IPS-11a (cell line): ENCODE results near the gene PIM3.
"Not testable (repeated sequence)": the region's sequence is repeated elsewhere in the genome, so short reads cannot be mapped to it uniquely, and the experiment has no call there.

ENCODE experiments used
- H3K4me3 ChIP-seq: one replicate; pipeline ENCODE4 v1.5.1; 2013; ENCODE audit warnings: low read depth, low read length, control low read depth

The PIM3 gene

DNA sequence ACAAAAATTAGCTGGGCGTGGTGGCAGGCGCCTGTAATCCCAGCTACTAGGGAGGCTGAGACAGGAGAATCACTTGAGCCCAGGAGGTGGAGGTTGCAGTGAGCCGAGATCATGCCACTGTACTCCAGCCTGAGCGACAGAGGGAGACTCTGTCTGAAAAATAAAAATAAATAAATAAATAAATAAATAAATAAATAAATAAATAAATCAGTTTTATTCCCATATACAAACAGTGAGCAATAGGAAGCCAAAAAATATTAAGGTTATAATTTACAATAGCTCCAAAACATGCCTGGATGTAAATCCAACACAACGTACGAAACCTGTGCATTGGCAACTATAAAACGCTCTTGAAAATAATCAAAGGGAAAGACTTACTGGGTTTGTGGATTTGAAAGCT, 21.2 kb downstream of the PIM3 start:
- not testable (repeated sequence) for H3K4me3 ChIP-seq

DNA sequence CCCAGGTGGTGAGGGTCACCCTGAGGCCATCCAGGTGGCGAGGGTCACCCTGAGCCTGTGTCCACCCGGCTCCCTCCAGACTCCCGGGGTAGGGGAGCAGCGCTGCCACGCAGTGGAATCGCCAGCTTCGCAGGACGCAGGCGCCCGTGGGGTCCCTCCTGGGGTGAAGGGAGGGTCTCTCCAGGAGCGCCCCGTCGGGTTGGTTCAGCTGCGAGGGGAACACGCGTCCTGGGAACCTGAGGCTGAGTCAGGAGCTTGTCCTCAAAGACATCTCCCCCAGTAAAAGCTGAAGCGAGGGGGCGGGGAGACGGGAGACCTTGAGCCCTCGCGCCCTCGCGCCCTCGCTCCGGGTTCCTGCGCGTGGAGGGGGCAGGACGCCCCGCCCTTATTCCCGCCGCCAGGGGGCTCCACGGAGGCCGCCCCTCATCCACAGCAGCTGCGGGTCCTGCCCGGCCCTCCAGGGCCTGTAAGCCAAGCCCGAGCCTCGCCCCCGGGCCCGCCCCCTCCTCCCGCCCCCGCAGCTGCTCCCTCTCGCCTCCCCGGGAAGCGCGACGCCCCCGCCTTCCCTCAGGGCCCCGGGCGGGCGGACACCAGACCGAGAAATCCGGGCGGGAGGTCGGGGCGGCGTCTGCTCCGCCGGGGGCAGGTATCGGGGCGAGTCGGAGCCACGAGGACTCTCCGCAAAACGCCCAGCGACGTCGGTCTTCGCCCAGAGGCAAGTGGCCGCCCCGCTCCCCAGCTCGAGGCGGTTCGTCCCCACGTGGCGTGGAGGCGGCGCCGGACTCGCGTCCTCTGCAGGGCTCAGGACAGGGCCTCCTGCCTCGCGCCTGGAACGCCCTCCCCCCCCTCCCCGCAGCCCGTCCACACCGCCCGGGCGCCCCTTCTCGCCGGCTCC, 22.8 kb downstream of the PIM3 start:
- H3K4me3 ChIP-seq: no peak overlapping the region

DNA sequence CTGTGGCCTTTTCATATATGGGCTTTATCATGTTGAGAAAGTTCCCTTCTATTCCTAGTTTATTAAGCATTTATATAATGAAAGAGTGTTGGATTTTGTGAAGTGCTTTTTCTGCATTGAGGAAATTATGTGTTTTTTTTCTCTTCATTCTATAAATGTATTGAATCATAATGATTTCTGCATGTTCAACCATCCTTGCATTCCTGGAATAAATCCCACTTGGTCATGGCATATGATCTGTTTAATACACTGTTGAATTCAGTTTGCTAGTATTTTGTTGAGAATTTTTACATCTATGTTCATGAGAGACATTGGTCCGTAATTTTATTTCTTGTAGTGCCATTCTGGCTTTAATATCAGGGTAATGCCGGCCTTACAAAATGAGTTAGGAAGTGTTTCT, 25.8 kb downstream of the PIM3 start:
- no peak overlapping the region for H3K4me3 ChIP-seq

DNA sequence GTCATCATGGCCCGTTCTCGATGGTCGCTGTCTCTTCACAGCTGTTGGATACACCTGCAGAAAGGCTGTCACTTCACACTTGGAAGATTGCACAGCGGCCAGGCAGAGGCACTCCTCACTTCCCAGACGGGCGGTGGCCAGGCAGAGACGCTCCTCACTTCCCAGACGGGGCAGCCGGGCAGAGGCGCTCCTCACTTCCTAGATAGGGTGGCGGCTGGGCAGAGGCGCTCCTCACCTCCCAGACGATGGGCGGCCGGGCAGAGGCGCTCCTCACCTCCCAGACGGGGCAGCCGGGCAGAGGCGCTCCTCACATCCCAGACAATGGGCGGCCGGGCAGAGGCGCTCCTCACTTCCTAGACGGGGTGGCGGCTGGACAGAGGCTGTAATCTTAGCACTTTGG, 29.3 kb downstream of the PIM3 start:
- not testable (repeated sequence) for H3K4me3 ChIP-seq

DNA sequence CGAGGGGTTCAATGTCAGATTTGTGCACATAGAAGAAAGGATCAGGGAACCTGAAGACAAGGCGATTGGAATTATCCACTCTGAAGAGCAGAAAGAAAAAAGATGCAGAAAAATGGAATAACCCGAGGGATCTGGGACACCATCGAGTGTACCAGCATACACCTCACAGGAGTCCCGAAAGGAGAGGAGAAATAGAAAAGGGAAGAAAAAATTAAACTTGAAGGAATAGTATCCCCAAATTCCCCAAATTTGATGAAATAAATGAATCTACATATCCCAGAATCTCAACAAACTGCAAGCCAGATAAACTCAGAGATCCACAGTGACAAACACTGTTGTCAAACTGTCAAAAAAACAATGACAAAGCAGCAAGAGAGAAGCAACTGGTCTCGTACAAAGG, 30.6 kb downstream of the PIM3 start:
- no peak overlapping the region for H3K4me3 ChIP-seq

DNA sequence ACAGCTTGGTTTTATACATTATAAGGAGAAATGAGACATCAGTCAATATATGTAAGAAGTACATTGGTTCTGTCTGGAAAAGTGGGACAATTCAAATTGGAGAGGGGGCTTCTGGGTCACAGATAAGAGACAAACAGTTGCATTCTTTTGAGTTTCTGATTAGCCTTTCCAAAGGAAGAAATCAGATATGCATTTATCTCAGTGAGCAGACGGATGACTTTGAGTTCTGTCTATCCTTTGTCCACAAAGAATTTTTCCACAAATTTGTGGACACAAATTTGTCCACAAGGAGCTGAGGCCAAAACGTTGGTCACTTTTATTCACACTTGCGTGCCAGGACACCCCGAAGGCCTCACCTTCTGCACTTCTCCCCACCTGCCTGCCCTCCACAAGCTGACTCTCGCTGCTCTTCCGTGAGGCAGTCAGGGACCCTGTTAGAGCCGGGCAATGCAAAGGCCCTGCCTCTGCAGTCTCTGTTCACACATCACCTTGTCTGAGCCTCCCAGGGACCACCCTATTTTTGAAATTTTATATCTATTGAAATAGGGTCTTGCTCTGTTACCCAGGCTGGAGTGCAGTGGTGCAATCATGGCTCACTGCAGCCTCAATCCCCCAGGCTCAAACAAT, 31.4 kb downstream of the PIM3 start:
- no peak overlapping the region for H3K4me3 ChIP-seq

DNA sequence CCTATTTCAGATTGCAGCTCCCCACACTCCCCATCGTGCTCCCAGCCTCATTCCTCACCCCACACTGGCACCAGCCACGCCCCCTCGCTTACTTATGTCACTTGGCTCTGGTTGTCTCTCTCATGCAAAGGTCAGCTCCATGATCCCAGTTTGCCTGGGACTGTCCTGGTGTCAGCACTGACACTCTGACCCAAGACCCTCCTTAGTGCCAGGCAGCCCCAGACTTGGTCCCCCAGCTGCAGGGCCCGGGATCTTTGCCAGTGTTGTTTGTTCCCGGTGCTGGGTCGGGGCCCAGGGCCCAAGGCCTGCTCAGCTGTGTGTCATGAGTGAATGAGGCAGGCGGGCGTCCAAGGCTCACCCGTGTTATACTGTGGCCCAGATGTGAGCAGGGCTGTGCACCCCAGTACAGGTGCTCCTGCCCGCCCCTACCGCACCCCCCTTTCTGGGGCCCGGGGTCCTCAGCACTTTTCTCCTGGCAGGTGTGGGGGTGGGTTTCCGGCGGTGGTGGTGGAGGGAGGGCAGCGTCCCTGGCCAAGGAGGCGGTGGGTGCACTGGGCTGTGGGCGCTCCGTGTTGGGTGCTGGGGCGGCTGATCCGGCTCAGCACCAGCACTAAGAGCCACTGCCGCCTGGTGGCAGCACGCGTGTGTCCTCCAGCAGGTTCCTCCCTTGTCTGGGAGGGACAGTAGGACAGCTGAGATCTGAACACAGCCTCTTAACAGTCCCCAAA, 32.5 kb downstream of the PIM3 start:
- H3K4me3 ChIP-seq: no peak overlapping the region

DNA sequence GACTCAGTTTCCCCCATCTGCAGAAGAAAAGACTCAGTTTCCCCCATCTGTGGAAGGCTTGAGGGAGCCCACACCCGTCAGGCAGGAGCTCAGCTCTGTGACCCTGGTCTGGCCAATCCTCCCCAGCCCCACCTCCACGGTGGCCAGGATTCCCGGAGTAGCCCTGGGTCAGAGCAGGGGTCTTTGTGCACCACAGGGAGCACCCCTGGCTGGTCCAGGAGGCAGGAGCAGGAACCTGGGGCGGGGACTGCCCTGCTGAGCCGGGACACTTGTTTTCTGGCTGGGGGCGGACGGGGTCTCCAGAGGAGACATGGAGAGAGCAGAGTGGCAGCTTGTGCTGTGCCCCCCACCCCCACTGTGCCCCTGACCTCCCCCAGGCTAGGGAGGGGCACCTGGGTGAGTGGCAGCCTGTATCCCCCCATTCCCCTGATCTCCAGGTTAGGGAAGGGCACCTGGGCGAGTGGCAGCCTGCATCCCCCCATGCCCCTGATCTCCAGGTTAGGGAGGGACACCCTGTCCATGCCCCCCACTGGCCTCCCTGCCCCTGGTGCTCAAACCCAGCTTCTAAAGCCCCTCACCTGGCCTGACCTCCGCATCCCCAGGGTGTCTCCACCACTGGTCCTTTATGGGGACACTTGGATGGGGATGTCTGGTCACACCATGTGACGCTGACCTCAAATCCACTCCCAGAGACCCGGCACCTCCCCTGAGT, 33.2 kb downstream of the PIM3 start:
- no peak overlapping the region for H3K4me3 ChIP-seq

DNA sequence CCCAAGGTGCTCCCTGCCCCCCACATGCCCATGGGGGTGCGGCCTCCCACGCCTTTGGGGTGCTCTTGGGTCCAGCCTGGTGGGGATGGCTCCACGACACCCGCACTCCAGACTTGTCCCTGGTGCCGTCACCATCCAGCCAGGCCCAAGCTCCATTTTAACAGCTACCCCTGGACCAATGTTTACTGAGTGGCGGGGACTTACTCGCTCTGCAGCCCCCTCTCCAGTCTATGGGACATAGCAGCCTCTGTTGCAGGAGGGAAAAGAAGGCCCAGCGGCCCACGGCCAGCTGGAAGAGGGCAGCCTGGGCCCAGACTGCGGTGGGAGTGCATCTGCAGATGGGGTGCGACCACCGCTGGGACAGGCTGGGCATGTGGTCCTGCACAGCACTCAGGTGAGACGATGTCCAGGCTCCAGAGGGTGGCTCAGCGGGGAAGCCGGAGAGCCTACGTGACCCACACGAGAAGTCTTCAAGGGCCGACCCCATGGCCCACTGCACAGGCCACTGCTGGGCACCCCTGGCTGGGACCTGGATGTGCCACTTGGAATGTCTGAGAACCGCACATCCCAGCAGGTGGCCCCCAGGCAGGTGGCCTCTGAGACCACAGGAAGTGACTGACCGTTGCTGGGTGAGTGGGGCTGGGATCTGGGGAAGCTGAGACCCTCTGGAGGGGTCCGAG, 33.9 kb downstream of the PIM3 start:
- no peak overlapping the region for H3K4me3 ChIP-seq

DNA sequence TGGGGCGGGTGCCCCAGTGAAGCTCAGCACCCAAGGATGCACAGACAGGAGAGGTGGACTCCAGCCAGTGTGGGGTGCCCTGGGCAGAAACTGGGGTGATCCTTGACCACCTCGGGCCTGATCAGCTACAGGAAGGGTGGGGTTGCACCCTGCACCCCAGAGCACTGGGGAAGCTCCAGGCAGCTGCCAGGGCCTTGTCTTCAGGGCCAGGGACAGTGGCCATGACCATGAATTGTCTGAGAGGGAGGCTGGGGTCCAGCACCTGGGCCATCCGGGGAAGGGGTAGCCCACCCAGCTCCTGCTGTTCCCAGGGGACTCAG, 34.4 kb downstream of the PIM3 start:
- H3K4me3 ChIP-seq: no peak overlapping the region

DNA sequence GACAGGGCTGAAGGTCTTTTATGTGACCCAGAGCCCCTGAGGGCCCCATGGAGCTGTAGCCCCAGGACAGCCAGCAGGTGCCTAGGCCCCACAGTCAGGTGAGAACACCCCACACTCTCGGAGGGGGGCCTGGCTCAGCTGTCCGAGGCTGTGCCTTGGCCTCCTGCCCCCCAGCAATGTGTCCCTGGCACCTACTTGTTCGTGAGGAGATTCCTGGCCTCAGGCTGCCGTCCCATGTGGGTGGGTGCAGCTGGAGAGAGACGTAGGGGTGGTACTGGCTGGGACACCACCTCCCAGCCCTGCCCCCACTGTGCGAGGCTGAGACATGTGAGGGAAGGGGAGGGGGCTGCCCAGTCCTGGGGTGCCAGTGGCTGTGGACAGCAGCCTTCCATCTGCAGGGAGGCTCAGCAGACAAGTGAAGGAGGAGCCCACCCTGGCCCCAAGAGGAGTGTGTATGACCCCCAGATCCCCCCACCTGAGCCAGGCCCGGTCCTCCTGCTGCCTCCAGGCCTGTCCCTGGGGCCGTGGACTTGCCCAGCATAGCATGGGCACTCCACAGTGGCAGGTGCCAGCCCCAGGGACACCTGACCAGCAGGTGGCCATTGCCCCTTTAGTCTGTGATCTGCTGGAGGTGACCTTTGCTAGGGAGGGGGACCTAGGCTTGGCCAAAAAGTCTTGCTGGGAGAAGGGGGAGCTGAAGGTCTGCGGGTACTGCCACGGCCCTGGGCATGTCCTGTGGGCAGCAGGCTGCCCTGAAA, 35.0 kb downstream of the PIM3 start:
- H3K4me3 ChIP-seq: no peak overlapping the region

DNA sequence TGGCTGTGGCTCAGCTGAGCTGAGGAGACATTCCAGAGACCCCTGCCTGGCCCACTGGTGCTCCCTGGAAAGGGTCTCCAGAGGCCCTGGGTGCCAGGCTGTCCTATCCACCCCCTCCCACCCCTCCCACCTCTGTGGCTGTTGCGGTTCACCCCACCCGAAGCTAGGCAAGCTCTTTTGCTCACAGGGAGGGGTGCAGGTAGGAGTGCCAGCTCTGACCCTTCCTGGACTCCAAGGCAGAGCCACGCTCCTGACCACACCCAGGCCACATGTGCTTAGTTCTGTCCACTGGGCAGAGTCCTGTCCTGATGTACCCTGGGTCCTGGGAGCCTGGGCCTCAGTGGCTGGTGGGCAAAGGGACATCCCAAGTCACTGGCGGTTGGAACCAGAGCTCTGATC, 35.5 kb downstream of the PIM3 start:
- no peak overlapping the region for H3K4me3 ChIP-seq

DNA sequence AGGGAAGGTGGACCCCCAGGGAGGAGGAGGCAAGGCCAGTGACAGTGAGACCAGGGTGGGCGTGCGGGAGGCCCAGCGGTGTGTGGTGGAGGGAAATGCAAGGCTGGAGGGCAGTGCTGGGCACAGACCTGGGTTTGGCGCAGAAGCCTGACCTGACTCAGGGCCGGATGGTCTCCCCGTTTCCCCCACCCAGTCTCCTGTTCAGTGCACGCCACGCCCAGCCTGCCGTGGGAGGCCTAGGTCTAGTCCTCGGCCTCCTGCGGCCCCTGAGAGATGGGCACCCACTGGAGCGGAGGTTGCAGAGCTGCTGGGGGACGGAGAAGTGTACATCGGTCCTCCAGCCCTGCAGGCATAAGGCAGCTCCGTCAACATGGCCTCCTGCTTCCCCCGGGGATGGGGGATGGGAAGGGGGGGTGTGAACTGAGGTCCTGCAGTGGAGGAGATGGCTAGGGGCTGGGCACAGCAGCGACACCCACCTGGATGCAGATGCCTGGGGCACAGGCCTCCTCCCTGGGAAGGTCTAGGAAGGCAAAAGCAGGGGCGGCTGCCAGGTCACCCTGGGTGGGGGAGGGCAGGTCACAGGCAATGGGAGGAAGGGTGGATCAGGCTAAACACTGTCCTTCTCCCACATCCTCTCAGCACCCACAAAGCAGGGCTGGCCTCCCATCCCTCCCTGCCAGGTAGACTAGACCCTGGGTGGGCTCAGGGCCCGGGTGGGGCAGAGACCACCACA, 36.1 kb downstream of the PIM3 start:
- no peak overlapping the region for H3K4me3 ChIP-seq

DNA sequence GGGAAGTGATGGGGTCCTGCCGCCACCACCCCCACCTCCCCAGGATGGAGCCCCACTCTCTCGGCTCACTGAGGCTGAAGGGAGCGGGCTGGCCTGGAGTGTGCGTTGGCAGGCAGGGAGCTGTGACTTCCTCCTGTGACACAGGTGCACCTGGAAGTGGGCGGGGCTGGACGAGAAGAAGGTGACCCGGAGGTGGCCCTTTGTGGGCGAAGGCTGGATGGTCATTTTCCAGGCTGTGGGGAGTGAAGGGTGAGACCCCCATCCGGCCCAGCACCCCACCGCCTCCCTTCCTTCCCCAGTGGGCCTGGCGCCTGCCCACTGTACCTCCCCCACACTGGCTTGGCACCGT, 36.7 kb downstream of the PIM3 start:
- no peak overlapping the region for H3K4me3 ChIP-seq

DNA sequence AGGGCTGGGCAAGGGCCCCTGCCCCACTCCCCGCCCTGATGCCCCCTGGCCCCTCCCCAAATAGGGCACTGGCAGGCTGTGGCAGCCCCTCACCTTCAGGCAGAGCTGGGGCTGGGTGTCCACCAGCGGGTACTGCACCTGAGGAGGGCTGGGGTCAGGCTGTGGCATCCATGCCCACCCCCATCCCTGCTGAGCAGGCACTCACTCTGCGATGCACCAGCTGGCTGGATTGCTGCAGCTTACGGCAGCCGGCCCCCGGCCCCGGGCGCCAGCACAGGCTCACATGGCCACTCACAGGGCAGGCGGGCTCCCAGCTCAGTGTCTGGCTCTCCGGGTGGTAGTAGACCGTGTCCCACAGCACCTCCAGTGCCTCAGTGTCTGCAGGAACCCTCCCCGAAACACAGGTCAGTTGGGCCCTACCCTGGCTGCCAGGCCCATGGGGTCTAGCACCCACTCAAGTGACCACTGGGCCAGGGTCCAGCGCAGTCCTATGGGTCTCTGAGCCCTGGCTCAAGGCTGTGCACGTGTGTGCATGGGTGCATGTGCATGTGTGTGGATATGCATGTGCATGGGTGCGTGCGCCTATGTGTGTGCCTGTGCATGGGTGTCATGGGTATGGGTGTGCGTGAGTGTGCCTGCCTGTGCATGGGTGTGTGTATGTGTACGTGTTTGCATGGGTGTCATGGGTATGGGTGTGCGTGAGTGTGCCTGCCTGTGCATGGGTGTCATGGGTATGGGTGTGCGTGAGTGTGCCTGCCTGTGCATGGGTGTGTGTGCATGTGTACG, 37.6 kb downstream of the PIM3 start:
- H3K4me3 ChIP-seq: no peak overlapping the region

DNA sequence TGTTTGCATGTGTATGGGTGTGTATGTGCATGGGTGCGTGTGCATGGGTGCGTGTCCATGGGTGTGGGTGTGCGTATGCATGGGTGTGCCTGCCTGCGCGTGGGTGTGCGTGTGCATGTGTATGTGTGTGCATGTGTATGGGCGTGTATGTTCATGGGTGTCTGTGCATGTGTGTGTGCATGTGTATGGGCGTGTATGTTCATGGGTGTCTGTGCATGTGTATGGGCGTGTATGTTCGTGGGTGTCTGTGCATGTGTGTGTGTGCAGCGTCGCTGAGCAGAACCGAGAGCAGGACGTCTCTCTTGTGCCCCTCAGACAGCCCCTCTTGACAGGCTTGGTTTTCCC, 38.1 kb downstream of the PIM3 start:
- no peak overlapping the region for H3K4me3 ChIP-seq

DNA sequence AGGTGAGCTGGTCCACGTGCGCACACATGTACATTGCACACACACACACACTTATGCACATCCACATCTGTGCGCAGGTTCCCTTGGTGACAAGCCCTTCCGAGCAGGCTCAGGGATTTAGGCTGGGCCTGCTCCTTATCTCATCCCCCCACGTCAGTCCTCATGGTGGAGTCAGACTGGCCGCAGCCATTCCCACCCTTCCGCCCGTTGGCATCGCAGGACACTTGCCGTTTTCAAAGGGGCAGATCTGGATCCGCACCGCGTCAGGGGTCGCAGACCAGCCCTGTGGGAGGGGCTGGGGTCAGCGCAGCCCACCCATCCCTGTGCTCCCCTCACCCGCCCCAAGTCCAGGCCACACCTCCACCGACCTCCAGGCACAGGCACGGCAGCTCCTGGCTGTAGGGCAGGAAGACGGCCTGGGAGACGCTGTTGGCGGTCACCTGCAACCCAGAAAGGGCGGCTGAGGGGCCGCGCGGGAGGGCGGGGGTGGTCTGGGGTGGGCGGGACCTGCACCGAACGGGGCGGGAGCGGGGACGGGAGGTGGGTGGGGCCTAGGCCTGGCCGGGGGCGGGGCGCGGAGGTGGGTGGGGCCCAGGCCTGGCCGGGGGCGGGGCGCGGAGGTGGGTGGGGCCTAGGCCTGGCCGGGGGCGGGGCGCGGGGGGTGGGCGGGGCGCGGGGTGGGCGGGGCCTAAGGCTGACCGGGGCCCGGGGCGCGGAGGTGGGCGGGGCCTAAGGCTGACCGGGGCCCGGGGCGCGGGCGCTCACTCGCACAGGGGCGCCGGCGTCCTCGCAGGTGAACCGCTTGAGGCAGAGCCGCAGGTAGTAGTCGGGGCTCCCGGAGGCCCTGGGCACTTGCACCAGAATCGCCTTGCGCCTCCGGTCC, 38.7 kb downstream of the PIM3 start:
- H3K4me3 ChIP-seq: peak overlapping the region; percentile 39
